ENCODE data around the gene IFIT3. TPM values are rescaled to one million over a fixed set of nuclear protein-coding genes. Genes with fewer than 3 reads are reported as not detected.
A peak's percentile ranks its signal among the peaks of the same experiment; 100 is the strongest.

IFIT3 gene
- total and polyA plus RNA-seq, 2 experiments from 2014 or later = 0.42 to 0.52 TPM

GRCh38 chr10:89345367-89346000 is 17.7 kb downstream of the IFIT3 start:
- no peaks in the 10 kb centered on the region for H3K79me2 ChIP-seq (replicated peaks; ENCODE audit: insufficient read depth)
- no peak overlapping the region for H3K4me3 ChIP-seq
- H3K9me3 Mint-ChIP-seq = no peaks in the 10 kb centered on the region
- H3K36me3 ChIP-seq (ENCODE audit: insufficient read depth) = no peaks in the 10 kb centered on the region
- H3K4me1 ChIP-seq (ENCODE audit: insufficient read depth) = peaks cover 46% of the 10 kb centered on the region
- TF ChIP-seq, protein P1, sequence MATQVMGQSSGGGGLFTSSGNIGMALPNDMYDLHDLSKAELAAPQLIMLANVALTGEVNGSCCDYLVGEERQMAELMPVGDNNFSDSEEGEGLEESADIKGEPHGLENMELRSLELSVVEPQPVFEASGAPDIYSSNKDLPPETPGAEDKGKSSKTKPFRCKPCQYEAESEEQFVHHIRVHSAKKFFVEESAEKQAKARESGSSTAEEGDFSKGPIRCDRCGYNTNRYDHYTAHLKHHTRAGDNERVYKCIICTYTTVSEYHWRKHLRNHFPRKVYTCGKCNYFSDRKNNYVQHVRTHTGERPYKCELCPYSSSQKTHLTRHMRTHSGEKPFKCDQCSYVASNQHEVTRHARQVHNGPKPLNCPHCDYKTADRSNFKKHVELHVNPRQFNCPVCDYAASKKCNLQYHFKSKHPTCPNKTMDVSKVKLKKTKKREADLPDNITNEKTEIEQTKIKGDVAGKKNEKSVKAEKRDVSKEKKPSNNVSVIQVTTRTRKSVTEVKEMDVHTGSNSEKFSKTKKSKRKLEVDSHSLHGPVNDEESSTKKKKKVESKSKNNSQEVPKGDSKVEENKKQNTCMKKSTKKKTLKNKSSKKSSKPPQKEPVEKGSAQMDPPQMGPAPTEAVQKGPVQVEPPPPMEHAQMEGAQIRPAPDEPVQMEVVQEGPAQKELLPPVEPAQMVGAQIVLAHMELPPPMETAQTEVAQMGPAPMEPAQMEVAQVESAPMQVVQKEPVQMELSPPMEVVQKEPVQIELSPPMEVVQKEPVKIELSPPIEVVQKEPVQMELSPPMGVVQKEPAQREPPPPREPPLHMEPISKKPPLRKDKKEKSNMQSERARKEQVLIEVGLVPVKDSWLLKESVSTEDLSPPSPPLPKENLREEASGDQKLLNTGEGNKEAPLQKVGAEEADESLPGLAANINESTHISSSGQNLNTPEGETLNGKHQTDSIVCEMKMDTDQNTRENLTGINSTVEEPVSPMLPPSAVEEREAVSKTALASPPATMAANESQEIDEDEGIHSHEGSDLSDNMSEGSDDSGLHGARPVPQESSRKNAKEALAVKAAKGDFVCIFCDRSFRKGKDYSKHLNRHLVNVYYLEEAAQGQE (IDR thresholded peaks at IDR 0.05; ENCODE audit: unreplicated experiment) = no peak
- TF ChIP-seq ZNF462 (CRISPR knock-in tag; IDR thresholded peaks at IDR 0.05) (no peak), JUNB (IDR thresholded peaks at IDR 0.05; ENCODE audit: unreplicated experiment) (no peak), ZNF114 (CRISPR knock-in tag; IDR thresholded peaks at IDR 0.05) (no peak), ETS1 (IDR thresholded peaks at IDR 0.05) (no peak), POLR2AphosphoS5 (IDR thresholded peaks at IDR 0.05; ENCODE audit: low read depth) (no peak)
- no peaks in the 10 kb centered on the region for H3K27me3 Mint-ChIP-seq (ENCODE audit: insufficient read depth, low read depth, poor library complexity)
- H3K9me2 ChIP-seq (ENCODE audit: insufficient read depth) = no peaks in the 10 kb centered on the region; the same call in 1 of the 2 replicates
- no peak overlapping the region for H3K4me2 ChIP-seq
- H3K27ac Mint-ChIP-seq = peak overlapping the region; percentile 96
- peak overlapping the region; percentile 73; the same call in 1 of the 2 replicates for H3K27ac ChIP-seq (ENCODE audit: low read depth)
- no peaks in the 10 kb centered on the region for H3K27me3 ChIP-seq (ENCODE audit: insufficient read depth)
- no peaks in the 10 kb centered on the region for H3K36me3 Mint-ChIP-seq (ENCODE audit: low read depth)
- H3K4me1 Mint-ChIP-seq = peaks cover 60% of the 10 kb centered on the region
- no peaks in the 10 kb centered on the region for H4K20me1 ChIP-seq (replicated peaks; ENCODE audit: insufficient read depth)
- no peak overlapping the region for H3K4me3 Mint-ChIP-seq
- ATAC-seq (no peak), DNase-seq (ENCODE audit: low spot score) (no peak)
- no peaks in the 10 kb centered on the region for H3F3A ChIP-seq (replicated peaks; ENCODE audit: low read depth)
- H2AFZ ChIP-seq = no peak overlapping the region

Data from GM23338 (cell line).